K562 (cell line): ENCODE data around the gene GRK3.

Source experiments
- BACH1 ChIP-seq: fragments of 200-800 bp; sonication (Bioruptor generic); IDR thresholded peaks from 2 replicates; pipeline ENCODE4 v1.6.1; 2016; ENCODE audit warnings: missing genetic modification characterization, missing compliant biosample characterization
- CREM ChIP-seq: IDR thresholded peaks from 2 replicates; pipeline ENCODE4 v1.6.1; 2014; ENCODE audit warnings: antibody characterized with exemption, low read depth
- CTCF ChIP-seq, 3 experiments: IDR thresholded peaks in 2 of 3; conservative IDR thresholded peaks in 1 of 3; 2 replicates each; pipeline ENCODE4 v1.5.1; 2011 to 2012; ENCODE audit warnings: low read length in 3 of 3, mild to moderate bottlenecking in 3 of 3, control low read depth in 2 of 3, improper control_type of control experiment in 1 of 3, inconsistent platforms in 1 of 3, low read depth in 1 of 3, mixed read lengths in 1 of 3, moderate library complexity in 1 of 3; ENCODE audit not compliant: insufficient read depth in 2 of 3
- ELK1 ChIP-seq: sonication (generic); formaldehyde crosslinking; IDR thresholded peaks from 2 replicates; pipeline ENCODE4 v1.8.1; 2022; ENCODE audit warnings: missing genetic modification reagents
- ESRRA ChIP-seq: fragments of 450-650 bp; IDR thresholded peaks from 2 replicates; pipeline ENCODE4 v1.6.1; 2014; ENCODE audit warnings: low read depth, mild to moderate bottlenecking, moderate library complexity, borderline replicate concordance
- ID3 ChIP-seq, 2 experiments: fragments of 250-450 bp in 1 of 2; fragments of 450-650 bp in 1 of 2; sonication (Bioruptor Pico) in 1 of 2; IDR thresholded peaks; 2 replicates each; pipeline versions ENCODE4 v1.6.1 to v1.8.0; 2016 to 2021; ENCODE audit warnings: mild to moderate bottlenecking in 2 of 2, moderate library complexity in 2 of 2, missing compliant biosample characterization in 1 of 2, missing genetic modification characterization in 1 of 2
- KAT8 ChIP-seq: fragments of 450-650 bp; IDR thresholded peaks from 2 replicates; pipeline ENCODE4 v1.6.1; 2016; ENCODE audit warnings: low read depth, mild to moderate bottlenecking
- NCOR1 ChIP-seq: fragments of 450-650 bp; IDR thresholded peaks from 2 replicates; pipeline ENCODE4 v1.6.1; 2016; ENCODE audit warnings: mild to moderate bottlenecking, moderate library complexity
- POLR2AphosphoS5 ChIP-seq: IDR thresholded peaks from 2 replicates; pipeline ENCODE4 v1.6.1; 2011; ENCODE audit warnings: mild to moderate bottlenecking, low read depth, low read length, moderate library complexity; ENCODE audit not compliant: control insufficient read depth, insufficient read depth
- U2AF2 ChIP-seq: fragments of 200-400 bp; formaldehyde crosslinking; optimal IDR thresholded peaks from 2 replicates; pipeline ENCODE3; 2017; ENCODE audit warnings: low read depth, mild to moderate bottlenecking, low read length
- ZBTB1 ChIP-seq: sonication (generic); formaldehyde crosslinking; IDR thresholded peaks from 2 replicates; pipeline ENCODE4 v1.8.1; 2023; ENCODE audit warnings: missing genetic modification reagents, low read depth, mild to moderate bottlenecking, borderline replicate concordance
- ZNF707 ChIP-seq: fragments of 250-450 bp; sonication (Bioruptor Pico); conservative IDR thresholded peaks from 2 replicates; pipeline ENCODE4 v1.8.0; 2022; ENCODE audit warnings: inconsistent platforms, mild to moderate bottlenecking, moderate library complexity
- TF ChIP-seq, protein P1 (sequence below): sonication (generic); formaldehyde crosslinking; IDR thresholded peaks from 2 replicates; pipeline ENCODE4 v1.8.1; 2023; ENCODE audit warnings: mild to moderate bottlenecking, missing genetic modification reagents
- TF ChIP-seq, protein P2 (sequence below): sonication (generic); formaldehyde crosslinking; IDR thresholded peaks from 2 replicates; pipeline ENCODE4 v1.8.1; 2023; ENCODE audit warnings: mild to moderate bottlenecking, missing genetic modification reagents

- no peak for TF ChIP-seq ZNF707 (CRISPR knock-in tag)
- no peak for TF ChIP-seq ID3 (CRISPR knock-in tag; IDR thresholded peaks at IDR 0.05)
- TF ChIP-seq ID3 (tag; IDR thresholded peaks at IDR 0.05) = no peak
- no peak for TF ChIP-seq KAT8
- peak in 2 of 3 experiments; percentile 16 to 51; a peak in 2 of 6 replicates for TF ChIP-seq CTCF (IDR thresholded peaks at IDR 0.05 in 2 of 3, conservative IDR thresholded peaks at IDR 0.05 in 1 of 3; ENCODE audit: insufficient read depth in 2 of 3, low read depth in 1 of 3, low read length in 3 of 3)
- TF ChIP-seq, protein P1, sequence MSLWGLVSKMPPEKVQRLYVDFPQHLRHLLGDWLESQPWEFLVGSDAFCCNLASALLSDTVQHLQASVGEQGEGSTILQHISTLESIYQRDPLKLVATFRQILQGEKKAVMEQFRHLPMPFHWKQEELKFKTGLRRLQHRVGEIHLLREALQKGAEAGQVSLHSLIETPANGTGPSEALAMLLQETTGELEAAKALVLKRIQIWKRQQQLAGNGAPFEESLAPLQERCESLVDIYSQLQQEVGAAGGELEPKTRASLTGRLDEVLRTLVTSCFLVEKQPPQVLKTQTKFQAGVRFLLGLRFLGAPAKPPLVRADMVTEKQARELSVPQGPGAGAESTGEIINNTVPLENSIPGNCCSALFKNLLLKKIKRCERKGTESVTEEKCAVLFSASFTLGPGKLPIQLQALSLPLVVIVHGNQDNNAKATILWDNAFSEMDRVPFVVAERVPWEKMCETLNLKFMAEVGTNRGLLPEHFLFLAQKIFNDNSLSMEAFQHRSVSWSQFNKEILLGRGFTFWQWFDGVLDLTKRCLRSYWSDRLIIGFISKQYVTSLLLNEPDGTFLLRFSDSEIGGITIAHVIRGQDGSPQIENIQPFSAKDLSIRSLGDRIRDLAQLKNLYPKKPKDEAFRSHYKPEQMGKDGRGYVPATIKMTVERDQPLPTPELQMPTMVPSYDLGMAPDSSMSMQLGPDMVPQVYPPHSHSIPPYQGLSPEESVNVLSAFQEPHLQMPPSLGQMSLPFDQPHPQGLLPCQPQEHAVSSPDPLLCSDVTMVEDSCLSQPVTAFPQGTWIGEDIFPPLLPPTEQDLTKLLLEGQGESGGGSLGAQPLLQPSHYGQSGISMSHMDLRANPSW (CRISPR knock-in tag) = no peak
- TF ChIP-seq BACH1 (tag) = no peak
- TF ChIP-seq, protein P2, sequence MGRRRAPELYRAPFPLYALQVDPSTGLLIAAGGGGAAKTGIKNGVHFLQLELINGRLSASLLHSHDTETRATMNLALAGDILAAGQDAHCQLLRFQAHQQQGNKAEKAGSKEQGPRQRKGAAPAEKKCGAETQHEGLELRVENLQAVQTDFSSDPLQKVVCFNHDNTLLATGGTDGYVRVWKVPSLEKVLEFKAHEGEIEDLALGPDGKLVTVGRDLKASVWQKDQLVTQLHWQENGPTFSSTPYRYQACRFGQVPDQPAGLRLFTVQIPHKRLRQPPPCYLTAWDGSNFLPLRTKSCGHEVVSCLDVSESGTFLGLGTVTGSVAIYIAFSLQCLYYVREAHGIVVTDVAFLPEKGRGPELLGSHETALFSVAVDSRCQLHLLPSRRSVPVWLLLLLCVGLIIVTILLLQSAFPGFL (CRISPR knock-in tag) = no peak
- TF ChIP-seq ESRRA = no peak
- TF ChIP-seq CREM = no peak
- no peak for TF ChIP-seq POLR2AphosphoS5
- no peak for TF ChIP-seq U2AF2
- TF ChIP-seq NCOR1 = no peak
- no peak for TF ChIP-seq ZBTB1 (CRISPR knock-in tag)
- TF ChIP-seq ELK1 (CRISPR knock-in tag) = no peak
Measured at GRCh38 chr22:25702040-25702439, 137.6 kb downstream of the GRK3 start.
